CD4-positive, alpha-beta T cell (primary cell): Measurements from ENCODE around the gene SNAP47. TPM values are rescaled to one million over a fixed set of nuclear protein-coding genes. Genes with fewer than 3 reads are reported as not detected.

Experiments
- ATAC-seq: fragments of 200-7000 bp; cut with Tn5 transposase; one replicate; pipeline ENCODE4 v1.10.0; 2022; ENCODE audit warnings: mild to moderate bottlenecking; ENCODE audit not compliant: poor library complexity
- CTCF ChIA-PET: fragments of 350-600 bp; sonication (Branson Sonifier 250); formaldehyde crosslinking; loops from one replicate; lab custom pipeline; 2021; ENCODE audit warnings: antibody characterized with exemption, inconsistent platforms; lab: Charles Lee
- POLR2A ChIA-PET: fragments of 350-600 bp; sonication (Branson Sonifier 250); formaldehyde crosslinking; loops from one replicate; lab custom pipeline; 2021; ENCODE audit warnings: antibody characterized with exemption, inconsistent platforms; lab: Charles Lee
- DNase-seq, 14 experiments: peaks; one replicate each; pipeline ENCODE4 v3.0.0-alpha.2; 2013 to 2020; ENCODE audit warnings: mixed read lengths in 2 of 14
- H3K27ac ChIP-seq, 2 donors: one replicate each; pipeline versions ENCODE4 v1.5.1 to v1.7.0; 2013; ENCODE audit warnings: low read length in 2 of 2, low read depth in 1 of 2, mild to moderate bottlenecking in 1 of 2
- H3K27me3 ChIP-seq, 2 experiments: 1 replicate in 1 of 2; 2 replicates in 1 of 2; pipeline versions ENCODE4 v1.6.1 to v1.7.0; 2013; ENCODE audit warnings: low read length in 2 of 2, control low read depth in 1 of 2, mild to moderate bottlenecking in 1 of 2, moderate library complexity in 1 of 2; ENCODE audit not compliant: insufficient read depth in 2 of 2, control insufficient read depth in 1 of 2
- H3K36me3 ChIP-seq: one replicate; pipeline ENCODE4 v1.6.1; 2013; ENCODE audit warnings: low read length, control low read depth; ENCODE audit not compliant: insufficient read depth
- H3K4me1 ChIP-seq: one replicate; pipeline ENCODE4 v1.6.1; 2013; ENCODE audit warnings: low read length, control low read depth; ENCODE audit not compliant: insufficient read depth
- H3K4me3 ChIP-seq: one replicate; pipeline ENCODE4 v1.5.1; 2013; ENCODE audit warnings: mild to moderate bottlenecking, low read length, moderate library complexity
- H3K9me3 ChIP-seq, 2 experiments: 1 replicate in 1 of 2; 2 replicates in 1 of 2; pipeline versions ENCODE4 v1.6.1 to v1.7.0; 2013; ENCODE audit warnings: low read length in 2 of 2, mild to moderate bottlenecking in 2 of 2, control low read depth in 1 of 2, moderate library complexity in 1 of 2; ENCODE audit not compliant: control insufficient read depth in 1 of 2, insufficient read depth in 1 of 2
- H3K27ac Mint-ChIP-seq: one replicate; pipeline ENCODE4 v1.8.0; 2020; ENCODE audit warnings: mixed read lengths
- H3K27me3 Mint-ChIP-seq: one replicate; pipeline ENCODE4 v1.8.0; 2021; ENCODE audit warnings: mixed read lengths
- H3K36me3 Mint-ChIP-seq: one replicate; pipeline ENCODE4 v1.8.0; 2021; ENCODE audit warnings: low read depth, mixed read lengths
- H3K4me1 Mint-ChIP-seq: one replicate; pipeline ENCODE4 v1.8.0; 2021; ENCODE audit warnings: low read depth, mixed read lengths
- H3K4me3 Mint-ChIP-seq: one replicate; pipeline ENCODE4 v1.8.0; 2020; ENCODE audit warnings: mild to moderate bottlenecking, mixed read lengths
- H3K9me3 Mint-ChIP-seq: one replicate; pipeline ENCODE4 v1.8.0; 2020; ENCODE audit warnings: mixed read lengths
- intact Hi-C, 2 experiments: fragments of 100-400 bp; cut with DNase I in 1 of 2; cut with micrococcal nuclease in 1 of 2; formaldehyde crosslinking; loops; one replicate each; pipeline versions ENCODE4 v1.15.1 to v1.9.0; 2023 to 2025; cut with DNase I, micrococcal nuclease
- total RNA-seq, 174 experiments: library from RNA in 2 of 174; stranded (reverse) in 2 of 174; gene quantifications; one replicate each; pipeline ENCODE4 v1.2.3 and lab custom pipeline; 2021 to 2026
- TF ChIP-seq, protein P1 (sequence below): fragments of 200-600 bp; IDR thresholded peaks from one replicate; pipeline ENCODE4 v1.8.0; 2022; ENCODE audit warnings: antibody characterized with exemption, mild to moderate bottlenecking

Gene SNAP47
- total RNA-seq, 2 experiments from 2014 or later, result 12.8 to 14.0 TPM

DNA sequence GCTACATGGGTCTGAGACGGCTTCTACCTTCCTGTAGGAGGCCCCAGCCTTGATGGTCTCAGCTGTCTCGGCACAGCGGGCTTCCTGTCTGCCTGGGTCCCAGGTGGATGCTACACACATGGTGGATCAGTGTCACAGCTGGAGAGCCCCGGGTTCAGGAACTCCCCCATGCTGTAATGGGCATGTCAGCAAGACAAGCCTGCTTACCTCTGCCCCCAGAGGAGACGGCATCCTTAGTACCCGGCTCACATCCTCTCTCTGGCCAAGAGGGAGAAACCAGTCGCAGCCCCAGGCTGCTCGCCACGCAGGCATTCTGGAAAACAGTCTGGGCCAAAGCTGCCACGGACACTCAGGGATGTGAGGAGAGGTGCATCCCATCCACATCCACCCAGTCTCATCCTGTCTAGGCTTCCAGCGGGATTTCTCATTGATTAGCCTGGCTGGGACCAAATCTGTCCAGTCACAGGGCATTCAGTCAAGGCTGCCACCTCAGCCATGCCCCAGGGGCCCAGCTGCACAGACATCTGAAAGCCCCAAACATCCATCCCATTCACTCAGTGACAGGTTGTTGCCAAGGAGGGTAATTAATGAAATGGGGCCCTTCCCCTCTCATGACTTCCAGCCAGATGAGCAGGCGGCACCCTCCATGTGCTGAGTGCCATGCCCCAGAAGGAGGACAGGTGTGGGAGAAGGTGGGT is 10.5 kb downstream of the SNAP47 start:
- Mint-ChIP-seq H3K9me3 (no peaks in the 10 kb centered on the region), H3K27me3 (no peaks in the 10 kb centered on the region)
- CTCF ChIA-PET, result no interaction called here

DNA sequence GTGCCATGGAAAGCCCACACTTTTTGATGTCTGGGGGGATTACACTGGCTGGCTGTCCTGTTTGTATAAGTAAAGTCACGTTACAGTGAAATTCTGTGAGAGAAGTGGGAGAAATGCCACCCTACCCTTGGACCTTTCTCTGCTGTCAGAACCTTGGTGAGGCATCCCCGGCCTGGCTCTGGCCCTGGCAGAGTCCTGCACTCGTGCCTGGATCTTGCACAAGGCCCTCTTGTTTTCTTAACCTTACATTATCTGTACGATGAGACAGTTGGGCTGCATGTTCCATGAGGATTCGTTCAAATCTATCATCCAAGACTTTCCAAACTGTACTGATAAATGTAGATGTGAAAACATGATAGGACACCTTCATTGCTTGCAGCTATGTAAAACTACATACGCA is 11.4 kb downstream of the SNAP47 start:
- TF ChIP-seq, protein P1, sequence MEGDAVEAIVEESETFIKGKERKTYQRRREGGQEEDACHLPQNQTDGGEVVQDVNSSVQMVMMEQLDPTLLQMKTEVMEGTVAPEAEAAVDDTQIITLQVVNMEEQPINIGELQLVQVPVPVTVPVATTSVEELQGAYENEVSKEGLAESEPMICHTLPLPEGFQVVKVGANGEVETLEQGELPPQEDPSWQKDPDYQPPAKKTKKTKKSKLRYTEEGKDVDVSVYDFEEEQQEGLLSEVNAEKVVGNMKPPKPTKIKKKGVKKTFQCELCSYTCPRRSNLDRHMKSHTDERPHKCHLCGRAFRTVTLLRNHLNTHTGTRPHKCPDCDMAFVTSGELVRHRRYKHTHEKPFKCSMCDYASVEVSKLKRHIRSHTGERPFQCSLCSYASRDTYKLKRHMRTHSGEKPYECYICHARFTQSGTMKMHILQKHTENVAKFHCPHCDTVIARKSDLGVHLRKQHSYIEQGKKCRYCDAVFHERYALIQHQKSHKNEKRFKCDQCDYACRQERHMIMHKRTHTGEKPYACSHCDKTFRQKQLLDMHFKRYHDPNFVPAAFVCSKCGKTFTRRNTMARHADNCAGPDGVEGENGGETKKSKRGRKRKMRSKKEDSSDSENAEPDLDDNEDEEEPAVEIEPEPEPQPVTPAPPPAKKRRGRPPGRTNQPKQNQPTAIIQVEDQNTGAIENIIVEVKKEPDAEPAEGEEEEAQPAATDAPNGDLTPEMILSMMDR, result no peak
- ATAC-seq (no peak), DNase-seq (no peak)
- Histone ChIP-seq H3K4me1 (peaks cover 47% of the 10 kb centered on the region), H3K27me3 (no peaks in the 10 kb centered on the region), H3K4me3 (no peak overlapping the region), H3K27ac (no peak overlapping the region), H3K9me3 (no peaks in the 10 kb centered on the region), H3K36me3 (peaks cover 43% of the 10 kb centered on the region)
- Mint-ChIP-seq H3K4me3 (no peak overlapping the region), H3K9me3 (no peaks in the 10 kb centered on the region), H3K27ac (peak overlapping the region; percentile 15), H3K36me3 (peaks cover 45% of the 10 kb centered on the region), H3K27me3 (no peaks in the 10 kb centered on the region), H3K4me1 (peaks cover 48% of the 10 kb centered on the region)
- intact Hi-C loops, result no loop called here
- POLR2A ChIA-PET, result no interaction called here
- CTCF ChIA-PET, result no interaction called here

More for the DNA sequence above, 10.5 kb downstream of the SNAP47 start:
- Histone ChIP-seq H3K36me3 (peaks cover 37% of the 10 kb centered on the region), H3K27me3 (no peaks in the 10 kb centered on the region), H3K4me1 (peaks cover 54% of the 10 kb centered on the region), H3K27ac (no peak overlapping the region), H3K9me3 (no peaks in the 10 kb centered on the region), H3K4me3 (no peak overlapping the region)
- Mint-ChIP-seq H3K4me3 (no peak overlapping the region), H3K36me3 (peaks cover 40% of the 10 kb centered on the region), H3K4me1 (peaks cover 51% of the 10 kb centered on the region), H3K27ac (no peak overlapping the region)
- ATAC-seq (no peak), DNase-seq (peak in 1 of 14 experiments; percentile 10)
- intact Hi-C loops, result no loop called here
- POLR2A ChIA-PET, result no interaction called here
- TF ChIP-seq, protein P1, result no peak

DNA sequence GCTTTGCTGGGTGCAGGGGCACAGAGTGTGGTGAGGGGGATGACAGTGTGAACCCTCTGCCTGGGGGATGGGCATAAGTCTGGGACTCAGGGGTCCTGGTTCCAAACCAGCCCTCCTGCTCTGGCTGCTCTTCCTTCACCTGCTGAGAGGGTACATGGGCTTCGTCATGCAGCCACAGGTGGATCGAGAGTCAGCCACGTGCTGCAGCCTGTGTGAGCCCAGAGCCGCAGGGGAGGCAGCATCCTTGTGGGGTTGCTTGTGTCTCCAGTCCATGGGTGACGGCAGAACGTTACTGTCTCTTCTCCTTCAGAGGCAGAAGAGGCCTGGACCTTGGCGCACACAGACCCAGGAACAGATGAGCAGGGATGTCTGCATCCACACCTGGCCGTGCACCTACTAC is 12.1 kb downstream of the SNAP47 start:
- Mint-ChIP-seq H3K27me3 (no peaks in the 10 kb centered on the region), H3K4me1 (peaks cover 48% of the 10 kb centered on the region), H3K27ac (no peak overlapping the region), H3K36me3 (peaks cover 48% of the 10 kb centered on the region), H3K9me3 (no peaks in the 10 kb centered on the region), H3K4me3 (no peak overlapping the region)
- TF ChIP-seq, protein P1, result no peak
- no peaks in the 10 kb centered on the region for H3K9me3 ChIP-seq
- DNase-seq (peak in 1 of 14 experiments; percentile 4), ATAC-seq (no peak)
- intact Hi-C loops, result no loop called here
- H3K4me1 ChIP-seq, result peaks cover 47% of the 10 kb centered on the region
- no peak overlapping the region for H3K27ac ChIP-seq
- no peaks in the 10 kb centered on the region for H3K27me3 ChIP-seq
- H3K36me3 ChIP-seq, result peaks cover 46% of the 10 kb centered on the region
- ChIA-PET POLR2A (no interaction called here), CTCF (no interaction called here)
- no peak overlapping the region for H3K4me3 ChIP-seq
